HK-2 (cell line): ENCODE measurements around the gene SLC6A3.
"Not testable (repeated sequence)": the region's sequence is repeated elsewhere in the genome, so short reads cannot be mapped to it uniquely, and the experiment has no call there.

ENCODE experiments used
- DNase-seq: peaks from one replicate; pipeline ENCODE4 v3.0.0-alpha.2; 2018; ENCODE audit not compliant: unreplicated experiment

Gene SLC6A3

DNA sequence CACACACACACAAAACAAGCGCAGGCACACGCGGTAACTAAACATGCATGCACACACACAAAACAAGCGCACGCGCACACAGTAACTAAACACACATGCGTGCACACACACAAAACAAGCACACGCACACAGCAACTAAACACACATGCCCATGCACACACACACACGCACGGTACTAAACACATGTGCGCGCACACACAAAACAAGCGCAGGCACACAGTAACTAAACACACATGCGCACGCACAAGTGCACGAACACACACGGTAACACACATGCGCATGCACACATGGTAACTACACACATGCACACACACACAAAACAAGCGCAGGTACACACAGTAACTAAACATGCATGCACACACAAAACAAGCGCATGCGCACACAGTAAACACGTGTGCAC, 19.9 kb upstream of the SLC6A3 start:
- DNase-seq = no peak

DNA sequence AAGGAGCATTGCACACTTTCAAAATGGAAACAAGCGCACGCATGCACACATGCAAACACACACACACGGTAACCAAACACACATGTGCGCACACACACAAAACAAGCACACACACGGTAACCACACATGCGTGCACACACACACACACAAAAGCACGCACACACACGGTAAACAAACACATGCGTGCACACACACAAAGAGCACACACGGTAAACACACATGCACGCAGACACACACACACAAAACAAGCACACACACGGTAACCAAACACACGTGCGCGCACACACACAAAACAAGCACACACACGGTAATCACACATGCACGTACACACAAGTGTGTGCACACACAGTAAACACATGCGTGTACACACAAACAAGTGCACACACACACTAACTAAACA, 19.3 kb upstream of the SLC6A3 start:
- DNase-seq = no peak

DNA sequence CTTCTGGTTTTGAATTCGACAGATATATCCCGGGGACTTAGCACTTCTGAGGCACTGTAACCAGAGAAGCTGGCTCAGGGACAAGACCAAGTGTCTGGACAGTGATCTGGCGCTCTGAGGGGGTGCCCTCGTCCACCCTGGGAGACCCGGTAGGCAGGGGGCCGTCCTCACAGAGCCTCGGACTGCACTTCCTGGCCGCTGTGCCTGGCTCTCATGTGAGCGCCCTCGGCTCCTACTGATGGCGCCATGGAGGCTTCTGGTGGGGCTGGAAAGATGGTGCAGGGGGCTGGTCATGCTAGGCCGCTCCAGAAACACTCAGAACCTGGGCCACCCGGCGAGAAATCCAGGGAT, 18.8 kb upstream of the SLC6A3 start:
- DNase-seq = no peak

DNA sequence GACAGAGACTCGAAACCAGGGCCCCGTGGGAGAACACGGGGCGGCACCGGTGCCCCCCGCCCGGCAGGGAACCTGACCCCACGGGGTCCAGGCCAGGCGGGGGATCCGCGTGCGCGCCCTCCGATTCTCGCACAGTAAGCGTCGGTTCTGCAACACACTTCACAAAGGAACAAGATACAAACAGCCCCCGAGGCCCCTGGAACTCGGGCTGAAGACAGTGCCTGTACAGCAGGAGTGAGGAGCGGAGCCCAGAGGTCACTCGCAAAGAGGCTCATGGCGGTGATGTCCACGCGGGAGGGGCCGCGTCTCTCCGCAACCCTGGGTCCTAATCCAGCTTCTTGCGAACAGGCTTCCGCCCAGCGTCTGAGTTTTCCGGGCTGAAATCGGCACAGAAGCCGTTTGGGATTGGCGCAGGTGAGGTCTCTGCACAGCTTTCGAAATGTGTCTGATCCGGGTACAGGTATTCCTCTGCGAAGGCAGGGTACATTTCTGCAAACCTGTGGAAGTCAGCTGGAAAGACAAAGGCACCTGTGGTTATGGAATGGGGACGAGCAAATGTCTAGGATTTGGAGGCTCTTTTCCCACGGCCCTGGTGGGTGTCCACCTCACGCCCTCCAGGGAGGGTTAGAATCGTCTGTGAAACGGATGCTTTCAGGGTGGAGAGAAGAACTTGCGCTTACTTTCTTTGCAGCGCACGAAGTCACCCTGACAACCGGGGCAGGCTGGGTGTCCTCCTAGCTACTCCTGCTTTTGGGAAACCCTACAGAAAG, 18.3 kb upstream of the SLC6A3 start:
- no peak for DNase-seq

DNA sequence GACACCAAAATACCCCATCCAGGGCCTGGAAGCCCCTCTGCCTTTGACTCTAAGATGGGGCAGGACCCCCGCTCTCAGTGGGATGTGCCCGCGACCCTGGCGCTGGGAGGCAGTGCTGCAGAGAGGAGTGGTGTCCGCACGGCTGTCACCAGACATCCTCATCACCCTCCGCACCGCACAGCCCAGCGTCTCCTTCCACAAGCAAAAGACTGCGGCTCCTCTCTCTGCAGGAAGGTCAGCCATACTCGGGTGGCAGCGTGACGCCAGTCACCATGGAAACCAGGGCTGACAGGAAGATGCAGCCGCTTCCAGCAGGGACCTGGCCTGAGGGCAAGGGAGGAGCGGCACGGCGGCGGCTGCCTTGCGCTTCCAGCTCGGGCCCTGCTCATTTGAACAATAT, 17.1 kb upstream of the SLC6A3 start:
- DNase-seq = no peak

DNA sequence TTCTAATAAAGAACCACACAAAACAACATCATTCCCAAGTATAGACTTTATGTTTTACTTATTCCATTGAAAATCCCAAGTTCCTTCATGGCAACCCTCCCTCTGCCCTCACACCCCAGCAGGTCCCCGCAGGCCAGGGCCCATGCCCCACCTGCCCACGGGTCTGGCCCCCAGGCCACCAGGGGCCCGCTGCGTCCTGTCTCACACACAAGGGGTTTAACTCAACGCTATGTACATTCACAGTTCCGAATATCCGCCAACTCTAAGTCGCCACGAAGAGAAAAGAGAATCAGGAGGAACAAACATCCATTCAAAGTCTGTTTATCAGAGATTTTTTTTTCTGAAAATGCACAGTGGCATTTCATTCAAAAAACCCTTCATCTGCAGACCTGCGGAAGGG, 16.2 kb upstream of the SLC6A3 start:
- DNase-seq = no peak

DNA sequence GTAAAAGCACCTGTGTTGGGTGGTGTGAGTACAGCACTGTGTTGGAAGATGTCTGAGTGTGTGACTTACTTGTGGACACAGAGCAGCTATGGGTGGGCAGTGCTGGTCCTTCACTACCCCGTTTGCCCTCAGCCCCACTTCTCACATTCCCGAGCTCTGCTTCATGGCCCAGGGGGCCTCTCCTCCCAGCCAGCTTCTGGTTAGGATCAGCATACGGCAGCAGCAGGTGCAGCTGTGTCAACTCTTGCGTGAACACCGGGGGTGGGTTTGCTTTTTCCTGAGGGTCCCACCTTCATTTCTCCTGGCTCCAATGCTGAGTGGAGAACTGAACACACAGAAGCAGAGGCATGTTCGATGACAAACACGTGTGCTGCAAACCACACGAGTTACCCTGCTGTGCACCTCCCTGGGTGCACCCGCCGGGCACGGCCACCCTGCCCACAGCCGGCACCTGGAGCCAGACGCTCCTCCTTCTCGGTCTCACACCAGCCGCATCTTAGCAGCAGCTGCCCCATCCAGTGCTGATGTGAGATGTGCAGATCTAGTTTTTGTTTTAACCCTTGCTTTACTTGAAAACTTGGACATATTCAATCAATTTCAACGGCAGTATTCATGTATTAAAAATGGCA, 14.9 kb upstream of the SLC6A3 start:
- DNase-seq = no peak

DNA sequence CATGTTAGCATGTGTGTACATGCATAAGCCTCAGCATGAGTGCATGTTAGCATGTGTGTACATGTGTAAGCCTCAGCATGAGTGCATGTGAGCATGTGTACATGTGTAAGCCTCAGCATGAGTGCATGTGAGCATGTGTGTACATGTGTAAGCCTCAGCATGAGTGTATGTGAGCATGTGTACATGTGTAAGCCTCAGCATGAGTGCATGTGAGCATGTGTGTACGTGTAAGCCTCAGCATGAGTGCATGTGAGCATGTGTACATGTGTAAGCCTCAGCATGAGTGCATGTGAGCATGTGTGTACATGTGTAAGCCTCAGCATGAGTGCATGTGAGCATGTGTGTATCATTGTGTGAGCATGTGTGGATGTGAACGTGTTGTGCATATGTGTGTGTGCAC, 14.2 kb upstream of the SLC6A3 start:
- DNase-seq = not testable (repeated sequence)

DNA sequence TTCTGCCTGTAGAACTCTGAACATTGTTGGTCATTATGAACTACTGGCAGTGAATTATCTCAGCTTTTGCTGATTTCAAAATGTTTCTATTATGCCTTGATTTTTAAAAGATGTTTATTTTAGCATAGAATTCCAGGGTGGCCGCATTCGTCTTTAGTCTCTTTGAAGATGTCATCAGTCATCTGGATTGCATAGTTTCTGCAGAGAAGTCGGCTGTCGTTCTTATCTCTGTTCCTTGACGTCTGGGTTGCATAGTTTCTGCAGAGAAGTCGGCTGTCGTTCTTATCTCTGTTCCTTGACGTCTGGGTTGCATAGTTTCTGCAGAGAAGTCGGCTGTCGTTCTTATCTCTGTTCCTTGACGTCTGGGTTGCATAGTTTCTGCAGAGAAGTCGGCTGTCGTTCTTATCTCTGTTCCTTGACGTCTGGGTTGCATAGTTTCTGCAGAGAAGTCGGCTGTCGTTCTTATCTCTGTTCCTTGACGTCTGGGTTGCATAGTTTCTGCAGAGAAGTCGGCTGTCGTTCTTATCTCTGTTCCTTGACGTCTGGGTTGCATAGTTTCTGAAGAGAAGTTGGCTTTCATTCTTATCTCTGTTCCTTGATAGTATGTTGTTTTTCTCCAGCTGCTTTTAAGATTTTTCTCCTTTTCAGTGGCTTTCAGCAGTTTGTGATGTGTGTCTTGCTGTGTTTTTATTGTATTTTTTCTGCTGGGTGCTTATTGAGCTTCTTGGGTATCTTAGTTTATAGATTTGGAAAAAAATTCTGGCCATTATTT, 11.1 kb upstream of the SLC6A3 start:
- not testable (repeated sequence) for DNase-seq

DNA sequence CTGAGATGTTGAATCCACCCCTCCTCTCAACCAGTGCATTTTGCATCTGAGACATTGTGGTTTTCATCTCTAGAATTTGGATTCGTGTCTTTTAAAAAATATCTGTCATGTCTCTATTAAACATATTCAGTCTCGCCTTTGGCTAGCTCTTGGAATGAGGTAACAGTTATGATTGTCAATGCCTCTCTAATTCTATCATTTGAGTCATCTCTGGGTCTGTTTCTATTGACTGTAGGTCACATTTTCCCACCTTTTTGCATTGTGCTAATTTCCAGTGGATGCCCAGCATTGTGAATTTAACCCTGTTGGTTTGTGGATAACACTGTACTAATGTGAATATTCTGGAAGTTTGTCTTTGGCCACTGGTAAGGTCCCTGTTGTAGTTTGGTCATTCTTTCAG, 8.4 kb upstream of the SLC6A3 start:
- DNase-seq = no peak

DNA sequence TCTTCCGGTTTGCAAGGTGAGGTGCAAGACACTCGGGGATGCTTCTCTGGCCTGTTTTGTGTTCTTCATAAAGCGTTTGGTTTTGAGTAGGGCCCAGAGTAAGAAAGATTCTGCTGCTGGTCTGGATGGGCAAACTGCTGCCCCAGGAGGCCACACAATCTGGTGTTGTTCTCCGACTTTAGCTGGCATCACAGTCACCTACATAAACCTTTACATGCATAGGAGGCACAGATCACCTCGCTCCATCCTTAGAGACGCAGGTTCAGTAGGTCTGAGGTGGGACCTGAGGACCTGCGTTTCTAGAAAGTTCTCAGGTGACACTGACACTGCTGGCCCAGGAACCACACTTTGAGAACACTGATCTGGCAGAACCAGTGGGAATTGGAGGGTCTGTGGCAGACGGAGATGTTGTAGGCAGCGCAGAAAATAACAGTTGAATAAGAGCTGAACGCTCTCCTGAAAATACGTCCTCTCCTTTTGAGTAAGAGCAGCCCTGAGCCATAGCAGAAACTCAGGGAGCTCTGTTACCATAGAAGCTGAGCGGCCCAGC, 3.9 kb upstream of the SLC6A3 start:
- DNase-seq = no peak

DNA sequence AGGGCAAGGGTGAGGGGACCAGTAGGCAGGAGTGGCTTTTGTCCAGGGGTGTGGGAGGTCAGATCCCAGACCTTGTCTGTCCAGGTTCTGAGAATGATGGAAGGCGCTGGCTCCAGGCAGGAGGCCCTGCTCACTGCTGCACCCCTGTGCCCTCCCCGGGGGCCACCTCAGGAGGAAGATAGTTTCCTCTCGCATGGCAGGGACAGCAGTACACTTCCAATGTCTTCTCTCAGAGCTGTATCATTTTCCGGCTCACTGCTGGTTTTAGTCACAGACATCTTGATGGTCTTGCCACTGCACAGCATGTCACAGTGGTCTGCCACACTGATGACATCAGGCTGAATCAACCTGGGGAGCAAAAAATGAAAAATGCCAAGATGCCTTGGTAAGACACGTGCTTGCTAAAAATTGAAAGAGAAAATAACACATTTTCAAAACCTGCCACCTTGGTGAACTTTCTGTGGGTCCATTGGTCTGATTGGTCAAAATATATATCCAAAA, 3.3 kb upstream of the SLC6A3 start:
- no peak for DNase-seq

DNA sequence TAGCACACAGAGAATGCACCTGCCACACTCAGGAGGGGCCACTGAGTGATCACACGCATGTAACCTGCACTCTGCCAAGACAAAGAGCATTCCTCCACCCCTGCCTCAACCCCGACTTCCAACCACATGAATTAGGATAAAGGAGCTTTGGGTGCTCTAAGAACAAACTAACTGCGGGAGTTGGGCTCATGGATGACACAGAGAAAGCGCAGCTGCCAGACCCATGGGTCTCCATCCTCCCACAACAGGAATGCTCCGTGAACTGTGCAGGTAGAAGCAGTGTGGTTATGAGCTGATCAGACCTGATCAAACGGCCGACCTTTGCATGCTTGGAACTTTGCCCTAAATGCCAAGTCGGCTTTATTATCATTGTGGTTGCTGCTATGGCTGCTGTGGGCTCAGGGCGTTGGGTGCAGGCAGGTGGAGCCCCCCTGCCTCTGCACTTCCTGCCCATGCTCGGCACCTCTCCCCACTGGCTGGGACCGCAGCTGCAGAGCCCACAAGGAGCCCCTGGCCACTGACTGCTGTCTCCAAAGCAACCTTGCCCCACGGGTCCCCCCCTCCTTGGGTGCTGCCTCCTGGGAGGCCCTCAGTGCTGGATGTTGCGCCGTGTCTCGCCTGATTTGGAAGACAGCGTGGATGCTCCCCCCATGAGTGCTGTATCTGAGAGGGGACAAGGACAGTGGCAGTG, 2.6 kb upstream of the SLC6A3 start:
- no peak for DNase-seq

DNA sequence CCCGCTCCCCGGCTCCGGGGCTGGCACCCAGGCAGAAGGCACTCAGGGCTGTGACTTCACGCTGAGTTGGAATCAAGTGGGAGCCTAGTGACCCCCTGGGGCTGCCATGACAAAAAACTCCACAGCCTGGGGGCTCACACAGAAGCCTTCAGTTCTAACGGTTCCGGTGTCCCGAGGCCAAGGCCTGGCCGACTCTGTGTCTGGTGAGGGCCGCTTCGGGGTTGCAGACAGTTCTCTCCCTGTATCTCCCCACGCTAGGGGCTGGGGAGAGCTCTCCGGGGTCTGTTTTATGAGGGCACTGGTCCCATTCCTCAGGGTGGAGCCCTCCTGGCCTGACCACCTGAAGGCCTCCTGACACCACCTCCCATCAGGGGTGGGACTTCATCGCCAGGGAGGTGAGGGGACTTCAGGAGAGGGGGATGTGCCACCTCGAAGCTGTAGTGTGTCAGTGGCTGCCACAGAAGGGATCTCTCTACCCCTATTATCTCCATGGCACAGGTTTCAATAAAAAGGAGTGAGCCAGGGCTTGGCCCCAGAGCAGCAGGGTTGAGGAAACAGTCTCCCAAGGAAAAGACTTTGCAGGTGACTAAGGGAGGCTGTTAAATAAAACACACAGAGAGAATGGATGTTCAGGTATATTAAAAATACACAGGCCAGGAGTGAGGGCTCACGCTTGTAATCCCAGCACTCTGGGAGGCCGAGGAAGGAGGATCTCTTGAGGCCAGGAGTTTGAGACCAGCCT, 1.5 kb upstream of the SLC6A3 start:
- DNase-seq = no peak

DNA sequence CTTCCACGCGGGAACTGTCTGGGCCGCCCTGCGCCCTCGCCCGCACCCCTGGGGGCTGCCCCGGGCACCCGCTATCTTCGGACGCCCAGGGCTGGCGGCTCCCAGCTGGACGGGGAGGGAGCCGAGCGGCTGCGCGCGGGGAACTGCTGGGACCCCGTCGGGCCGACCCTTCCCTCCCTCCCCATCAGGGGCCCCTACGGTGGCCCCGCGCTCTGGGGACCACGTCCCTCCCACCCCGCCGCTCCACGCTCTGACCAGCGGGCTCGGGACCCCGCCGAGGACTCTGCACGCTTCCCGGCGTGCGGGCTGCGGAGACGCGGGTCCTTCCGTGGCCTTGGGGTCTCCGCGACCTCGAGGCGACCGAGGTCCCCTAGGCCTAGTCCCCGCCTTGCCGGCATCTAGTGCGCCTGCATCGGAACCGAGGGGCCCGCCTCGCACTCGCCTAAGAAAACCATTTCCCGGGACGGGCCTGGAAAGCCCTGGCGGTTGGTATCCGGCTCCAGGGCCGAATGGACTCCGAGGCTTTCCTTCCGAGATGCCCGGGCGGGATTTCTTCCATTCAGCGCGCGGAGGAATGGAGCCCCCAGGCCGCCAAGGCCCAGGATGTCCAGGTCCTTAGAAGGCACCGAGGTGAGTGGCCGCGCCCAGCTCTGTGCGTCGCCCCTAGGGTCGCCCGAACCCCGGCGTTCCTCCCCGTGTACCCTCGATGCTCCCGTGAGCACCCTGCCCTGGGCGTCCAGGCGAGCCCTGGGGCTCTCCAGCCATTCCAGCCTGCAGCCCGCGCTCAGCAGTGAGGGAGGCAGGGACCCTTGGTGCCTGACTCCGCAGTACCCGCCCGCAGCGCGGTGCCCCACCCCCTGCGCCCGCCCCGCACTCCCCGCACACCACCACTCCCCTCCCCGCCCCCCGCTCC, 705 bp upstream of the SLC6A3 start:
- no peak for DNase-seq

DNA sequence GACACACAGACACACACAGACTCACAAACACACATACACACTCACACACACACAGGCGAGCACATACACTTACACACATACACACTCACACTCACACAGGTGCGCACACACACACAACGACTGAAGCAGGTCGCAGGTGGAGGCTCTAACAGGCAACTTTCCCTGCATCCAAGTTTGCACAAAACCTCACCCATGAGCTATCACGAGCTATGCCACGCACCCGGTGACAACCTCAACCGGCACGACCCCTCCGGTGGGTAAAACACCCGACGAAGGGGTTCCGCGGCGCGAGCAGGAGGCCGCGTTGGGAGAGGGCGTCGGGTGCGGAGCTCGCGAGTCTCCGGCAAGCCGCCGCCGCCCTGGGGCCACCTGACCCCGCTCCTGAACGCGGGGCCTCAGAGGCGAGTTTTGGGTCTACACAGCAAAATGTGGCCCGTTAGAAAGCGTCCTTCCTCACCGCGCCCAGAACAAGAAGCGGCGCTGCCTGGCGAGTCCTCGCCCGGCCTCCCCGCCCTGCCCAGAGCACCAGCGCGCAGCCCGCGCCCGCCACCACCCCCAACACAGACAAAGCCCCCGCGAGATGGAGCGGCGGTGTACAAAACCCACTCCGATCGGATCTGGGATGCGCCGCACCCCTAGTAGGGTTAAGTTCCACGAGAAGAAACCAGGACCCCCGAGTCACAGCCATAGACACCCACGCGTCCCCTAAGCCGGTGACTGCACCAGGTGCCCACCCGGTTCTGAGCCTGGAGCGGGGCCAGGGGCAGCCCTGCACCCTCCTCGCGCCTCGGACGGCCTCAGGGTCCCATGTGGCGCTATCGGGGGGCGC, 665 bp downstream of the SLC6A3 start:
- DNase-seq = no peak

DNA sequence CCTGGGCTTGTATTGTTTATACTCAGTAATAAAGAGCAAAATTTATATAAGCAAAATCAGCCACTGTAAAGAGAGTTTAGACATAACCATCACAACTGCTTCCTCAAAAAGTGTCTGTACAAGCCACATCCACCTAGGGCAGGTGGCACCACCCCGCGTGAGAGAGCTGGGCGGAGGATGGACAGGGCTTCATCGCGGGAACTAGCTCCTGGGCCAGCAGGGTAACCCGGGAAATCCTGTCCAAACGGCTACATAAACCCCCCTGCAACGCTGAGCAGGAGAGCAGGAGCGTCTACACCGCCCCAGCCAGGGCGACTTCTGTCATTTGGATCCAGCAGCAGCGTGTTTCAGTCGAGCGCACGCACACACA, 1.3 kb downstream of the SLC6A3 start:
- DNase-seq = no peak

DNA sequence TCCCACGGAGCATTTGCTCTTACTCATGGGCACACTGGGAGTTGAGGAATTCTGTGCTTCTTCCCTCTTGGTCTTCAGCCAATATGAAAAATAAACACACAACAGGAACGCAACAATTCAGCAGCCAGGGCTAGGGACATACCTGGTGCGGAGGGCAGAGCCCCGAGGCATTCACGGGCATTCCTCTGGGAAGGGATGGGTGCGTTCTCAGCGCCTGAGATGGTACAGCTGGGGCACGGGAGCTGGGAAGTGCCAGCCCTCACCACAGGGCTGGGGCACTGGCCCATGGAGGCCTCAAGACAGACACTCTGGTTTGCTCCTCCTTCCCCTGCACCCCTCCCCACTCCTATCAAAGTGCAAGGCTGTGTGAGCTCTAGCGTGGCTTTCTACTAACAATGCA, 2.1 kb downstream of the SLC6A3 start:
- no peak for DNase-seq
